ENCODE results near the gene PLCB1.

PLCB1 gene

GRCh38 chr20:8756410-8756809, 624.3 kb downstream of the PLCB1 start:
- no peak for DNase-seq

GRCh38 chr20:8757146-8757545, 625.1 kb downstream of the PLCB1 start:
- DNase-seq, result peak; percentile 79

- DNase-seq, result peak; percentile 40
Observed at GRCh38 chr20:8764344-8764962, 632.4 kb downstream of the PLCB1 start.

- peak; percentile 91 for DNase-seq
Observed at GRCh38 chr20:8766868-8767390, 634.9 kb downstream of the PLCB1 start.

- no peak for DNase-seq
Observed at GRCh38 chr20:8774412-8774811, 642.3 kb downstream of the PLCB1 start.

GRCh38 chr20:8777911-8778310, 645.8 kb downstream of the PLCB1 start:
- DNase-seq, result peak; percentile 83

GRCh38 chr20:8778387-8778786, 646.3 kb downstream of the PLCB1 start:
- no peak for DNase-seq

GRCh38 chr20:8780915-8781314, 648.8 kb downstream of the PLCB1 start:
- peak; percentile 91 for DNase-seq

GRCh38 chr20:8782804-8783203, 650.7 kb downstream of the PLCB1 start:
- no peak for DNase-seq

- DNase-seq, result no peak
Observed at GRCh38 chr20:8783734-8784133, 651.7 kb downstream of the PLCB1 start.

- DNase-seq, result no peak
Observed at GRCh38 chr20:8786383-8786782, 654.3 kb downstream of the PLCB1 start.

GRCh38 chr20:8787090-8787489, 655.0 kb downstream of the PLCB1 start:
- no peak for DNase-seq

GRCh38 chr20:8788275-8788674, 656.2 kb downstream of the PLCB1 start:
- no peak for DNase-seq

- no peak for DNase-seq
Observed at GRCh38 chr20:8788831-8789230, 656.8 kb downstream of the PLCB1 start.

- DNase-seq, result peak; percentile 61
Observed at GRCh38 chr20:8790442-8791074, 658.5 kb downstream of the PLCB1 start.

GRCh38 chr20:8795404-8795803, 663.3 kb downstream of the PLCB1 start:
- DNase-seq, result no peak

GRCh38 chr20:8796088-8796660, 664.1 kb downstream of the PLCB1 start:
- no peak for DNase-seq

GRCh38 chr20:8798505-8798904, 666.4 kb downstream of the PLCB1 start:
- DNase-seq, result no peak

GRCh38 chr20:8800089-8800488, 668.0 kb downstream of the PLCB1 start:
- no peak for DNase-seq

- no peak for DNase-seq
Observed at GRCh38 chr20:8801686-8802085, 669.6 kb downstream of the PLCB1 start.

- peak; percentile 49 for DNase-seq
Observed at GRCh38 chr20:8803065-8803464, 671.0 kb downstream of the PLCB1 start.

GRCh38 chr20:8803941-8804340, 671.9 kb downstream of the PLCB1 start:
- no peak for DNase-seq

- peak; percentile 60 for DNase-seq
Observed at GRCh38 chr20:8805737-8806442, 673.8 kb downstream of the PLCB1 start.

All from NCI-H2171 treated with DMSO at 0.1 percent for 48 hours (cell line).